Naive B cell (primary cell): ENCODE measurements around the gene HCN3. TPM values are rescaled to one million over a fixed set of nuclear protein-coding genes. Genes with fewer than 3 reads are reported as not detected.
"Not testable (repeated sequence)": the region's sequence is repeated elsewhere in the genome, so short reads cannot be mapped to it uniquely, and the experiment has no call there.

Experiments used
- ATAC-seq, 2 donors: fragments of 150-1000 bp; cut with Tn5 transposase; 2 replicates each; pipeline ENCODE4 v1.10.0; 2021; ENCODE audit warnings: low read depth in 2 of 2, mild to moderate bottlenecking in 2 of 2, moderate library complexity in 2 of 2
- DNase-seq: peaks from one replicate; pipeline ENCODE4 v3.0.0; 2022
- H3K27ac Mint-ChIP-seq, 6 donors: one replicate each; pipeline ENCODE4 v1.8.0; 2020 to 2022; ENCODE audit warnings: mild to moderate bottlenecking in 6 of 6, mixed read lengths in 6 of 6, moderate library complexity in 5 of 6, inconsistent platforms in 2 of 6
- H3K27me3 Mint-ChIP-seq, 3 donors: one replicate each; pipeline ENCODE4 v1.8.0; 2021 to 2022; ENCODE audit warnings: mixed read lengths in 3 of 3, mild to moderate bottlenecking in 1 of 3
- H3K36me3 Mint-ChIP-seq, 2 donors: one replicate each; pipeline ENCODE4 v1.8.0; 2020 to 2022; ENCODE audit warnings: mixed read lengths in 2 of 2, inconsistent platforms in 1 of 2, mild to moderate bottlenecking in 1 of 2
- H3K4me1 Mint-ChIP-seq, 3 donors: one replicate each; pipeline ENCODE4 v1.8.0; 2020 to 2022; ENCODE audit warnings: mixed read lengths in 3 of 3, inconsistent platforms in 1 of 3, mild to moderate bottlenecking in 1 of 3, moderate library complexity in 1 of 3
- H3K4me3 Mint-ChIP-seq, 8 donors: one replicate each; pipeline ENCODE4 v1.8.0; 2020 to 2022; ENCODE audit warnings: mild to moderate bottlenecking in 8 of 8, mixed read lengths in 8 of 8, moderate library complexity in 8 of 8, inconsistent platforms in 2 of 8
- H3K9me3 Mint-ChIP-seq, 7 donors: one replicate each; pipeline ENCODE4 v1.8.0; 2020 to 2022; ENCODE audit warnings: mixed read lengths in 7 of 7, mild to moderate bottlenecking in 5 of 7, inconsistent platforms in 2 of 7, moderate library complexity in 1 of 7
- polyA plus RNA-seq, 6 donors: library from polyadenylated mRNA; unstranded; fragments of 300-500 nt; fragmentation: Illumina TruSeq; gene quantifications; one replicate each; pipeline ENCODE4 v1.2.3, GENCODE V29; 2021; ENCODE audit warnings: low read depth in 6 of 6

The HCN3 gene
- under 1 TPM in 2 of 6 donors, not detected in 4; 0.08 to 0.33 TPM for polyA plus RNA-seq

DNA sequence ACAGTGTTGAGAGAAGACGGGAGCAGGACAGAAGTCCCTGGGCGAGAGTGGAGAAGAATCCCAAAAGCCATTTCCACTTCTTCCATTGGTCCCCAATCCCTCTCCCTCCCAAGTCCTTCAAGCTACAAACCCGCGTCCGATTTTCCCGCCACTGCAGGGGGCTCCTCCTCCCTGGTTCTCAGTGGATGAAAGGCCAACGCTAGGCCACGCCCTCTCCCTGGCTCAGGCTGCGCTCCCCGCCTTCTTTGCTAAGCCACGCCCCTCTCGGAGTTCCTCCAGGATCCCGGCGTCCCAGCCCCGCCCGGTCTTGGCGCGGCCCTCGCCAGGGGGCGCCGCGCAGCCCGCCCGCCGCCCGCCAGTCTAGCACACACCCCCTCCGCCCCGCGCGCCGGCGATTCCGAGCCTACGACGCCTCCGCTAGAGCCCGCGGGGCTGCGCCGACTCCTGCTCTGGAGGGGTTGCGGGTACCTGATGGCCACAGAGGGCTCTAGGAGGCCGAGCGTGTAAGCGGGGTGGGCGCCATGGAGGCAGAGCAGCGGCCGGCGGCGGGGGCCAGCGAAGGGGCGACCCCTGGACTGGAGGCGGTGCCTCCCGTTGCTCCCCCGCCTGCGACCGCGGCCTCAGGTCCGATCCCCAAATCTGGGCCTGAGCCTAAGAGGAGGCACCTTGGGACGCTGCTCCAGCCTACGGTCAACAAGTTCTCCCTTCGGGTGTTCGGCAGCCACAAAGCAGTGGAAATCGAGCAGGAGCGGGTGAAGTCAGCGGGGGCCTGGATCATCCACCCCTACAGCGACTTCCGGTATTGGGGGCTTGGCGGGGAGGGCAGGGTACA lies at the start of gene HCN3:
HCN3 (plus strand) TSS at position 394 of the 832 bp plus-strand sequence; CDS start at position 522, 128 bp downstream.
- H3K27ac Mint-ChIP-seq = peak within 1 kb of the TSS in 3 of 6 donors; percentile 18 to 84 (median 37)
- no peaks in the 10 kb centered on the region for H3K9me3 Mint-ChIP-seq
- DNase-seq (peak; percentile 83), ATAC-seq (peak; percentile 45 to 52)
- peak within 1 kb of the TSS; percentile 64 to 90 (median 84) for H3K4me3 Mint-ChIP-seq
- no peaks in the 10 kb centered on the region for H3K27me3 Mint-ChIP-seq
- H3K36me3 Mint-ChIP-seq = no peaks in the 10 kb centered on the region
- H3K4me1 Mint-ChIP-seq = peaks cover 32 to 39% (median 38%) of the 10 kb centered on the region in 3 donors

DNA sequence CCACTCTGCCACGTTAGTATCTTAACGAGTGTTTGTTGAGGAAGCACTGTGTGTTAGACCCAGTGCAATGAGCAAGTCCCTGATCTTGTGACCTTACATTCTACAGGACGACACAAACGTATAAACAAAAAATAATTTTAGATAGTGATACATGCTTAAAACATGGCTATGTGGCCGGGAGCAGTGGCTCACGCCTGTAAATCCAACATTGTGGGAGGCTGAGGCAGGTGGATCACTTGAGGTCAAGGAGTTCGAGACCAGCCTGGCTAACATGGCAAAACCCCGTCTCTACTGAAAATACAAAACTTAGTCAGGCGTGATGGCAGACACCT lies 49.2 kb upstream of the HCN3 start:
- ATAC-seq (no peak), DNase-seq (no peak)
- Mint-ChIP-seq H3K9me3 (no peaks in the 10 kb centered on the region), H3K27me3 (no peaks in the 10 kb centered on the region), H3K4me3 (peak overlapping the region; percentile 83 to 99 (median 90)), H3K36me3 (no peaks in the 10 kb centered on the region), H3K27ac (peak overlapping the region; percentile 38 to 96 (median 77)), H3K4me1 (peaks cover 26 to 42% (median 29%) of the 10 kb centered on the region in 3 donors)

DNA sequence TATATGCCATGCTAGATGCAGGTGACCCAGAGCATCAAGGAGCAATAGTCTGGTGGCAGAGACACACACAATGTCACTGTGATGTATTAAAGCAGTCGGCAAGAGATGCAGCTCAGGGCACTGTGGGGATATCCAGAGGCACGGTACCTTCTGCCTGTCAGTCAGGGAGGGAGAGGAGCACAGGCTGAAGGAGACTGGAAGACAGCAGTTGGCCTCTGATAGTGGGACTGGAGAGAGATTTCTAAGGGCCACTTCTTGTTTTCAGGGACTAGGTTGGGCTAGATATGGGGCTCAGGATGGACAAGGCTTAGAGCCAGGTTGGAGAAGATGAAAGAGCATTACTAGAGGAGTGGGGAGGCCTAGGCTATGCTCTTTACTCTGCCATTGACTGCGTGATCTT lies 46.0 kb upstream of the HCN3 start:
- not testable (repeated sequence) for H3K27me3 Mint-ChIP-seq, ATAC-seq, DNase-seq, H3K9me3 Mint-ChIP-seq, H3K36me3 Mint-ChIP-seq
- H3K4me3 Mint-ChIP-seq = peak overlapping the region in 1 of 8 donors; percentile 7
- peaks cover 12 to 18% (median 13%) of the 10 kb centered on the region in 3 donors for H3K4me1 Mint-ChIP-seq
- peak overlapping the region in 2 of 6 donors; percentile 8 to 71 for H3K27ac Mint-ChIP-seq

DNA sequence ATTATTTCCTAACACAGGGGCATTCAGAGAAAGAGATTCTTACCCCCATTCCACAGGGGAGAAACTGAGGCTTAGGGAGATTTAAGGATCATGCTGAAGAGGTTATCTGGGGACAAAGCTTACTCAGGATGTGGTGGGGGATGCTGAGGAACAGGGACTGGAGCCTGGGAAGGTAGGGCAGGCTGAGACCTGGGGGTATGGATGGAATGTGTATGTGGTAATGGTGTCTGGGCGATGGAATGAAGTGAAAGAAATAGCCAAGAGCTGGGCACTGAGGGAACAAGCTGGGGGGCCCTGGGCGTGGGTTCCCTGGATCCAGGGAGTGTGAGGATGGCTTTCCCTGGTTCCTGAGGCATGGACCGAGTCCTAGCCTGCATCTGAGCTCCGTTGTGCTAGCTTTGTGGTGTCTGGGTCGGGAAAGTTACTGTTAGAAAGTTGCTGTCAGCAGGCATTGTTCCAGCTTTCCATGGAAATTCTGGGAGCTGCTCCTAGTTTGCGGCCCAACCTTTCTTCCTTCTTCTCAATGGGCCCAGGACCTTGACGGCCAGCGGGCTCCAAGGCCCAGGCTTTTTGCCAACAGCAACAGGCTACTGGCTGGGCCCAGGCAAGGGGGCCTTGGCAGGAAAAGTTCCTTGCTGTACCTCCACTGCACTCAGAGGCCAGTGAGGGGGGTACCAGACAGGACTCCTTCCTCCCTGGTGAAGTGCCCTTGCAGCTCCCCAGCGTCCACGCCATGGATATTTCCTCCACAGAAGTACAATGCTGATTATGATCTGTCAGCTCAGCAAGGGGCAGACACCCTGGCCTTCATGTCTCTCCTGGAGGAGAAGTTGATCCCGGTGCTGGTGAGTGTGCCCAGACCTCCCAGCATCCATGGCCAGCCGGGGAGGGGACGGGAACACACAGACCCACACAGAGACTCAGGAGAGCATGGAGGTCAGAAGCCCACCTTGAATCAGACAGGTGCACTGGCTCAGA lies 45.0 kb upstream of the HCN3 start:
- peak overlapping the region in 1 of 6 donors; percentile 79 for H3K27ac Mint-ChIP-seq
- not testable (repeated sequence) for H3K36me3 Mint-ChIP-seq, H3K4me3 Mint-ChIP-seq, ATAC-seq, H3K27me3 Mint-ChIP-seq, DNase-seq, H3K4me1 Mint-ChIP-seq, H3K9me3 Mint-ChIP-seq

DNA sequence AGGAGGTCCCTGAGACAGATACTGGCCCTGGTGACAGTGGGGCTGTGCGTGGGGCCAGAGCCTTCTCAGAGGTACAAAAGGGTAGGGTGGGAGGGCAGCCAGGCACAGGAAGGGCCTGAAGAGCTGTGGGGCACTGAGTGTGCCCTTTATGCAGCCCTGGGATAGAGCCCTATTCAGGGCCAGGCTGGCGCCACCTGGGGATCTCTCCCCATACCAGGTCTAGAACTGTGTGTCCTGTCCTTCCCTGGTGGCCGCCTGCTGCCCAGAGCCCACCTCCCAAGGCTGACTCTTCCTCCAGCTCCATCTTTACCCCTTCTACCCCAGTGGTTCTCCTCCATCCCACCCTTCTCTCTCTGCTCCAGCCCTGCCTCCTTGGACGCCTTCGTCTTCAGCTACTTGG lies 43.8 kb upstream of the HCN3 start:
- not testable (repeated sequence) for H3K36me3 Mint-ChIP-seq

DNA sequence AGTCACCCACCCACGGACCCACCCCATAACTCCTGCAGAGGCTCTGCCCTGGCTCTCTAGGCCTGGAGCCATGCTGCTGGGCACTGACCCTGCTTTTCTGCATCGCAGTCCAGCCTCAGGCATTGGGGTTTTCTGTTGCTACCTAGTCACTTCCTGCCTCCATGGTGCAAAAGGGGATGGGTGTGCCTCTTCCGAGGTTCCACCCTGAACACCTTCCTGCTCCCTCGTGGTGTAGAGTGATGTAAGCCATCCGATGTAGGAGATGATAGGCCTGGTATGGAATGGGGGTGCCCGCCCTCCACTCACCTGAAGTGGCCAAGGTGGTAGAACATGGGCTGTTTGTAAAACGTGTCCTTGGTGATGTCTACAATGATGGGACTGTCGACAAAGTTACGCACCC lies 41.9 kb upstream of the HCN3 start:
- not testable (repeated sequence) for DNase-seq, H3K4me3 Mint-ChIP-seq, H3K27me3 Mint-ChIP-seq, H3K36me3 Mint-ChIP-seq, ATAC-seq, H3K9me3 Mint-ChIP-seq
- H3K4me1 Mint-ChIP-seq = peaks cover 0 to 13% (median 13%) of the 10 kb centered on the region in 3 donors
- H3K27ac Mint-ChIP-seq = peak overlapping the region in 1 of 6 donors; percentile 79

More for the DNA sequence above, 43.8 kb upstream of the HCN3 start:
- H3K9me3 Mint-ChIP-seq, DNase-seq, H3K4me3 Mint-ChIP-seq, ATAC-seq, H3K4me1 Mint-ChIP-seq, H3K27ac Mint-ChIP-seq, H3K27me3 Mint-ChIP-seq: not testable (repeated sequence)

DNA sequence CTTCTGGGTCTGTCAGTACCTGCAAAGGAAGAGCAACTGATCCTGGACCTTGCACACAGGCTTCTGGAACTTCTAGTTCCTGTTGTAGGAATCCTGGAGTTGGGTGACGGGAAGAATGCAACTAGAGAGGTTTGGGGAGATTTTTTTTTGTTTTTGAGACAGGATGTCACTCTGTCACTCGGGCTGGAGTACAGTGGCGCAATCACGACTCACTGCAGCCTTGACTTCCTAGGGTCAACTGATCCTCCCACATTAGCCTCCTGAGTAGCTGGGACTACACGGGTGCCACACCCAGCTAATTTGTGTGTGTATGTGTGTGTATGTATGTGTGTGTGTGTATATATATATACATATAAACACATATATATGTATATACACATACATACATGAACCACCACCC lies 40.8 kb upstream of the HCN3 start:
- DNase-seq (no peak), ATAC-seq (no peak)
- Mint-ChIP-seq H3K4me3 (peak overlapping the region in 1 of 8 donors; percentile 68), H3K4me1 (peaks cover 7 to 24% (median 24%) of the 10 kb centered on the region in 3 donors), H3K36me3 (peaks cover 0 to 8% of the 10 kb centered on the region in 2 donors), H3K9me3 (no peaks in the 10 kb centered on the region), H3K27me3 (no peaks in the 10 kb centered on the region), H3K27ac (no peak overlapping the region)

DNA sequence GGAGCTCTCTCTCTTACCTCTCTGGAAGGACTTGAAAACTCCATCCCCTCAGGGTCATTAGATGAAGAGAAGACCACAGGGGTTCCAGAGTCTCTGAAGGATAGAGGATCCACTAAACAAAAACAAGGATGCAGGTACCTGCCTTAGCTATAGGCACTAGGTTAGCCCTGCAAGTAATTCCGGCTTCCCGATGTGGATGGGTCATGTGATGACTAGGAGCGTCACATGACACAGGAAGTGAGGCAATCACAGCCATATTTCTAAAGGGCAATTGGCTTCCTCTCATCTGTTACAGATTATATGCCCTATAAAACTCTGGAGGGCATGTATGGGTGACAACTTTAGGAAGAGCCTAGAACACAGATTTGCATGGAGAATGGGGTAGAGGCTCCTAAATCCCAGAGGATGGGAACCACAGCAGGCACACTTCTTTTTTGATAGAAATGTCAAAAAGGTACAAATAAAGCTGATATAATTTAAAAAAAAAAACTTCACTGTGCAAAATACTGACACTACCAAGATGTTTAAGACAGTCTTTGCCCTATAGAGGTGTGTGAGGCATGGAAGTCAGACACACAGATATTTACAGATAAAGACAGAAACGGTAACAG lies 36.1 kb upstream of the HCN3 start:
- H3K4me1 Mint-ChIP-seq = peaks cover 22 to 56% (median 48%) of the 10 kb centered on the region in 3 donors
- peak; percentile 58 for DNase-seq
- peak; percentile 17 to 26 for ATAC-seq
- peaks cover 0 to 1% of the 10 kb centered on the region in 2 donors for H3K36me3 Mint-ChIP-seq
- peak overlapping the region; percentile 41 to 88 (median 78) for H3K27ac Mint-ChIP-seq
- peaks cover 0 to 6% (median 5%) of the 10 kb centered on the region in 3 donors for H3K27me3 Mint-ChIP-seq
- peaks cover 0 to 4% (median 2%) of the 10 kb centered on the region in 7 donors for H3K9me3 Mint-ChIP-seq
- peak overlapping the region; percentile 82 to 93 (median 92) for H3K4me3 Mint-ChIP-seq

DNA sequence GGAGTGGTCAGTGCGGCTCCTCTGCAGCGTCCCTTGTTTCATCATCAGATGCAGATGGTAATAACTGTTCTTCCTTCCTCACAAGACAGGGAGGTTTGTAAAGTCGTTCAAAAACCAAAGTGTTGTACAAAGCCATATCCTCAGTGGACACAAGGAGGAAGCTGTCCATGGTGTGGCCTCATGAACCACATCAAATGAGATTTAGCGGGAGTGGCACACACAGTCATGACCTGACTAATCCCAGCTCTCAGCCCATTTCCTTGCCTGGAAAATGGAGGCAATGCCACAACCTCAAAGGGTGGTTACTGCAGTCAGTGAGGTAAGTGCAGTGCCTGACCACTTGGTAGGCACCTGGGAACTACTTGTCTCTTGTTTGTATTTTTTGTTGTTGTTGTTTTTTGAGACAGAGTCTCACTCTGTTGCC lies 35.4 kb upstream of the HCN3 start:
- Mint-ChIP-seq H3K36me3 (no peaks in the 10 kb centered on the region), H3K4me1 (peaks cover 22 to 56% (median 53%) of the 10 kb centered on the region in 3 donors), H3K9me3 (peaks cover 0 to 4% (median 2%) of the 10 kb centered on the region in 7 donors), H3K27me3 (peaks cover 0 to 6% (median 5%) of the 10 kb centered on the region in 3 donors), H3K4me3 (peak overlapping the region; percentile 19 to 93 (median 64)), H3K27ac (peak overlapping the region in 3 of 6 donors; percentile 65 to 88 (median 67))
- no peak for ATAC-seq
- no peak for DNase-seq

DNA sequence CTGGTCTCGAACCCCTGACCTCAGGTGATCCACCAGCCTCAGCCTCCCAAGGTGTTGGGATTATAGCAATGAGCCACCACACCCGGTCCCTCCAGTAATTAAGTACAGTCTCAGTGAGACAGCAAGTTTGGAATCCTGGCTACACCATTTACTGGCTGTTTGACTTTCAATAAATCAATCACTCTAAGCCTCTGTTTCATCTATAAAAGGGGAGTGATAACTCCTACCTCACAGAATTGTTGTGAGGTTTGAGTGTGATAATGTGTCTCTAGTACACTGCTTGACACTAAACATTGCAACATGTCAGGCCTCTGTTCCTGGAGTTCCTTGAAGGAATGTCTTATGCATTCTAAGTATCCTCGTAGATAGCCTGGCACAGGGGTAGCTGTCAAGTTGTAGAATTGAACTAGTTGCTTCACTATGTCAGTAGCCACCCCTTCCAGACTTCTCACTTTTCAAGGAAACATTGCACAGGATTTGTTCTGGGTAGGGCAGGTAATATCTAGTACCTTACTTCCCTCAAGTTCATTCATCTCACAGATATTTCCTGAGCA lies 34.4 kb upstream of the HCN3 start:
- no peak for ATAC-seq
- H3K36me3 Mint-ChIP-seq = no peaks in the 10 kb centered on the region

DNA sequence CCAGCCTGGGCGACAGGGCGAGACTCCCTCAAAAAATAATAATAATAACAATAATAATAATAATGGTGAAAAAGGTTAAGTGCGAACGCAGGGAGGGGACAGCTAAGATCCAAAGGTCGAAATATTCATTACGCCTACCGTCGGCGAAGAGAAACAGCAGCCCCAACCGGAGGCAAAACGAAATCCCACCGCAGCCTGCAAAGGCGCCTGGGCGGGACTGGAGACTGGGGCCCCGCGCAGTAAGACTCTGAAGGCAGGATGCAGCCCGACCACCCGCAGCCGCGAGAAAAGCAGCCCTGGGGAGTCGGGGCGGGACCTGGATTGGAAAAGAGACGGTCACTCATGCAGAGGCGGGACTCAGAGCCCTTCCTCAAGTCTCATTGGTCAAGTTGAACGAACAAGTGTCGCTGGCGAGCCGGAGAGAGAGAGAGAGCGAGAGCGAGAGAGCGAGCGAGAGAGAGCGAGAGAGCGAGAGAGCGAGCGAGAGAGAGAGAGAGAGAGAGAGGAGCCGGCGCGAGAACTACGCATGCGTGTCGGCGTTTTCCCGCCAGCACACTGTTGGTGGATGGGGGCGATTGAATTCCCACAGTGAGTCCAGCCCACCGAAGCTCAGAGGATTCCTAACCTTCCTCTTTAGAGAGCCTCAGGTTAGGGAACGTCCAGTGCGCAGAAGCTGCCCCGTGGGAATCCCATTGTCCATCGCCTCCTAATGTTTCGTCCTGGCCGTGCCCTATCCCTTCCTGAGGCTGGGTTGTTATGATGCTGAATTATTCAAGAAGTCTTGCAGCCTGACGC lies 32.7 kb upstream of the HCN3 start:
- Mint-ChIP-seq H3K36me3 (no peaks in the 10 kb centered on the region), H3K27ac (peak overlapping the region; percentile 96 to 99 (median 98)), H3K9me3 (peaks cover 0 to 4% (median 2%) of the 10 kb centered on the region in 7 donors), H3K27me3 (peaks cover 0 to 6% (median 5%) of the 10 kb centered on the region in 3 donors), H3K4me1 (peaks cover 22 to 49% (median 49%) of the 10 kb centered on the region in 3 donors), H3K4me3 (peak overlapping the region; percentile 82 to 95 (median 92))
- DNase-seq (peak; percentile 86), ATAC-seq (peak; percentile 91 to 92)

More for the DNA sequence above, 34.4 kb upstream of the HCN3 start:
- H3K4me3 Mint-ChIP-seq = peak overlapping the region; percentile 58 to 95 (median 89)
- peaks cover 0 to 4% (median 2%) of the 10 kb centered on the region in 7 donors for H3K9me3 Mint-ChIP-seq
- H3K4me1 Mint-ChIP-seq = peaks cover 22 to 56% (median 53%) of the 10 kb centered on the region in 3 donors
- H3K27me3 Mint-ChIP-seq = peaks cover 0 to 6% (median 5%) of the 10 kb centered on the region in 3 donors
- DNase-seq = no peak
- peak overlapping the region in 3 of 6 donors; percentile 22 to 54 (median 32) for H3K27ac Mint-ChIP-seq

DNA sequence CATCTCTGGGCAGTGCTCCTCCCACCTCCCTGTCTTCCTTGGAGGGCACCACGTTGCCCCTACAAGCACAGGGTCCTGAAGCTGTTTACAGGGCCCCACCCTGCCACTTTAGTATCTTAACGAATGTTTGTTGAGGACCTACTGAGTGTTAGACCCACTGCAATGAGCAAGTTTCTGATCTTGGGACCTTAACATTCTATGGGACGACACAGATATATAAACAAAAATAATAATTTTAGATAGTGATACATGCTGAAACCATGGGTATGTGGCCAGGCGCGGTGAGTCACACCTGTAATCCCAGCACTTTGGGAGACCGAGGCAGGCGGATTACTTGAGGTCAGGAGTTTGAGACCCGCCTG lies 32.1 kb upstream of the HCN3 start:
- H3K36me3 Mint-ChIP-seq = no peaks in the 10 kb centered on the region
- H3K27ac Mint-ChIP-seq = peak overlapping the region; percentile 86 to 99 (median 98)
- peaks cover 0 to 6% (median 5%) of the 10 kb centered on the region in 3 donors for H3K27me3 Mint-ChIP-seq
- ATAC-seq = no peak
- DNase-seq = no peak
- H3K4me1 Mint-ChIP-seq = peaks cover 22 to 47% (median 43%) of the 10 kb centered on the region in 3 donors
- H3K4me3 Mint-ChIP-seq = peak overlapping the region; percentile 82 to 95 (median 92)
- H3K9me3 Mint-ChIP-seq = peaks cover 0 to 4% (median 2%) of the 10 kb centered on the region in 7 donors
